ENCODE results near the gene VAPB. TPM values are rescaled to one million over a fixed set of nuclear protein-coding genes. Genes with fewer than 3 reads are reported as not detected.
"Not testable (repeated sequence)": the region's sequence is repeated elsewhere in the genome, so short reads cannot be mapped to it uniquely, and the experiment has no call there.

Gene VAPB
- total and polyA plus RNA-seq, 10 of the 15 experiments (the other 5 are each of a cell fraction or from before 2014, with no cell fraction given): 3.2 to 28.6 (median 20.5) TPM

GRCh38 chr20:58408603-58409246 is 19.7 kb downstream of the VAPB start:
- H2AFZ ChIP-seq (ENCODE audit: control insufficient read depth, low read depth, low read length): no peak overlapping the region
- no peaks in the 10 kb centered on the region for H3K27me3 ChIP-seq (replicated peaks in 1 of 2; ENCODE audit: control insufficient read depth in 2 of 2, insufficient read depth in 2 of 2, low read length in 1 of 2)
- TF ChIP-seq SPI1 (IDR thresholded peaks at IDR 0.05; ENCODE audit: borderline replicate concordance, insufficient read depth, low read depth, low read length): peak; percentile 26; the same call in 1 of the 2 replicates
- TF ChIP-seq PAX5 (IDR thresholded peaks at IDR 0.05; ENCODE audit: borderline replicate concordance, low read depth, low read length): no peak
- no peak for TF ChIP-seq RUNX3 (IDR thresholded peaks at IDR 0.05; ENCODE audit: low read length)
- TF ChIP-seq STAT3 (IDR thresholded peaks at IDR 0.05; ENCODE audit: low read depth, low read length): no peak
- no peak for TF ChIP-seq SUPT20H (IDR thresholded peaks at IDR 0.05; ENCODE audit: borderline replicate concordance, control insufficient read depth, low read depth, low read length)
- WGBS (ENCODE audit: insufficient coverage, insufficient replicate concordance, low lambda C conversion rate, missing lambda C conversion rate): 0% methylated on average over 3 of the region's 3 CpGs
- BruUV-seq (replicated peaks): no TSS peak
- no peaks in the 10 kb centered on the region; a peak in 2 of 4 replicates for H3K36me3 ChIP-seq (ENCODE audit: control insufficient read depth in 2 of 2, insufficient read depth in 2 of 2, low read length in 1 of 2)
- in situ Hi-C loops (cut with MboI): no loop called here
- SMC1A ChIA-PET (ENCODE audit: uncharacterized antibody, unreplicated experiment): interaction anchor here (0.9 to 2.1 kb wide), 11 partner anchors 10 to 112 kb away, joined by 3 to 8 read pairs (median 4); no protein-coding TSS in a partner anchor
- ATAC-seq (peak; percentile 80), FAIRE-seq (no peak), DNase-seq (ENCODE audit: low read depth, low spot score) (no peak)
- peak overlapping the region; percentile 30; the same call in 1 of the 2 replicates for H3K4me3 ChIP-seq
- H3K27ac ChIP-seq (ENCODE audit: control insufficient read depth, insufficient read depth): peak overlapping the region; percentile 28; the same call in 1 of the 2 replicates
- CTCF ChIA-PET: interaction anchor here (0.8 to 0.9 kb wide), 4 partner anchors 8 to 174 kb away, joined by 3 to 6 read pairs (median 4); no protein-coding TSS in a partner anchor
- peaks cover 32% of the 10 kb centered on the region for H3K4me1 ChIP-seq (ENCODE audit: control insufficient read depth, insufficient read depth, low read length)
- H3K79me2 ChIP-seq (ENCODE audit: control insufficient read depth, insufficient read depth, low read length): peaks cover 86% of the 10 kb centered on the region
- RAD21 ChIA-PET (ENCODE audit: unreplicated experiment): interaction anchor here (0.6 to 1.9 kb wide), 2 partner anchors 20 to 84 kb away, joined by 3 to 9 read pairs; partner anchors contain the start of gene VAPB
- POLR2A ChIA-PET: interaction anchor here (1.1 kb wide), 1 partner anchor 20 kb away, joined by 3 read pairs; no protein-coding TSS in a partner anchor
- no peaks in the 10 kb centered on the region; the same call in 1 of the 2 replicates for H4K20me1 ChIP-seq (ENCODE audit: control insufficient read depth, insufficient read depth)
- H3K4me2 ChIP-seq (ENCODE audit: control insufficient read depth, insufficient read depth): peak overlapping the region; percentile 82
- H3K9me3 ChIP-seq (replicated peaks; ENCODE audit: control insufficient read depth, insufficient read depth, low read length): no peaks in the 10 kb centered on the region
- H3K9ac ChIP-seq (ENCODE audit: control insufficient read depth, insufficient read depth, low read length): no peak overlapping the region
- intact Hi-C loops (cut with micrococcal nuclease; ENCODE audit: unreplicated experiment): no loop called here

- H4K20me1 ChIP-seq (ENCODE audit: control insufficient read depth, insufficient read depth); BruUV-seq (replicated peaks); DNase-seq (ENCODE audit: low read depth, low spot score); RAD21 ChIA-PET (ENCODE audit: unreplicated experiment); H3K9ac ChIP-seq (ENCODE audit: control insufficient read depth, insufficient read depth, low read length); SMC1A ChIA-PET (ENCODE audit: uncharacterized antibody, unreplicated experiment); H2AFZ ChIP-seq (ENCODE audit: control insufficient read depth, low read depth, low read length); H3K27me3 ChIP-seq (replicated peaks in 1 of 2; ENCODE audit: control insufficient read depth in 2 of 2, insufficient read depth in 2 of 2, low read length in 1 of 2); POLR2A ChIA-PET; H3K4me1 ChIP-seq (ENCODE audit: control insufficient read depth, insufficient read depth, low read length); in situ Hi-C loops (cut with MboI); H3K4me2 ChIP-seq (ENCODE audit: control insufficient read depth, insufficient read depth); CTCF ChIA-PET; ATAC-seq; FAIRE-seq; H3K27ac ChIP-seq (ENCODE audit: control insufficient read depth, insufficient read depth); intact Hi-C loops (cut with micrococcal nuclease; ENCODE audit: unreplicated experiment); H3K9me3 ChIP-seq (replicated peaks; ENCODE audit: control insufficient read depth, insufficient read depth, low read length); H3K4me3 ChIP-seq: not testable (repeated sequence)
- Histone ChIP-seq H3K79me2 (ENCODE audit: control insufficient read depth, insufficient read depth, low read length) (peaks cover 59% of the 10 kb centered on the region), H3K36me3 (ENCODE audit: control insufficient read depth in 2 of 2, insufficient read depth in 2 of 2, low read length in 1 of 2) (peaks cover 0 to 13% of the 10 kb centered on the region in 2 experiments; a peak in 2 of 4 replicates)
- no CpG with 5 or more reads among the region's 35 CpGs for WGBS (ENCODE audit: insufficient coverage, insufficient replicate concordance, low lambda C conversion rate, missing lambda C conversion rate)
These were observed 25.2 kb downstream of the VAPB start for GRCh38 chr20:58414216-58414615.

GRCh38 chr20:58414786-58415185 is 25.8 kb downstream of the VAPB start:
- POLR2A ChIA-PET; H3K4me2 ChIP-seq (ENCODE audit: control insufficient read depth, insufficient read depth); CTCF ChIA-PET; H4K20me1 ChIP-seq (ENCODE audit: control insufficient read depth, insufficient read depth); SMC1A ChIA-PET (ENCODE audit: uncharacterized antibody, unreplicated experiment); in situ Hi-C loops (cut with MboI); H3K9me3 ChIP-seq (replicated peaks; ENCODE audit: control insufficient read depth, insufficient read depth, low read length); H3K27me3 ChIP-seq (replicated peaks in 1 of 2; ENCODE audit: control insufficient read depth in 2 of 2, insufficient read depth in 2 of 2, low read length in 1 of 2); FAIRE-seq; RAD21 ChIA-PET (ENCODE audit: unreplicated experiment); H3K27ac ChIP-seq (ENCODE audit: control insufficient read depth, insufficient read depth); H2AFZ ChIP-seq (ENCODE audit: control insufficient read depth, low read depth, low read length); BruUV-seq (replicated peaks); H3K4me1 ChIP-seq (ENCODE audit: control insufficient read depth, insufficient read depth, low read length); H3K9ac ChIP-seq (ENCODE audit: control insufficient read depth, insufficient read depth, low read length); intact Hi-C loops (cut with micrococcal nuclease; ENCODE audit: unreplicated experiment); DNase-seq (ENCODE audit: low read depth, low spot score); ATAC-seq; H3K4me3 ChIP-seq: not testable (repeated sequence)
- H3K79me2 ChIP-seq (ENCODE audit: control insufficient read depth, insufficient read depth, low read length): peaks cover 54% of the 10 kb centered on the region
- H3K36me3 ChIP-seq (ENCODE audit: control insufficient read depth in 2 of 2, insufficient read depth in 2 of 2, low read length in 1 of 2): peaks cover 0 to 18% of the 10 kb centered on the region in 2 experiments; a peak in 3 of 4 replicates
- WGBS (ENCODE audit: insufficient coverage, insufficient replicate concordance, low lambda C conversion rate, missing lambda C conversion rate): 88% methylated on average over 13 of the region's 26 CpGs
